GM13977 (cell line): ENCODE results near the gene SLC22A16.
"Not testable (repeated sequence)": the region's sequence is repeated elsewhere in the genome, so short reads cannot be mapped to it uniquely, and the experiment has no call there.

Experiments
- DNase-seq: peaks from one replicate; pipeline ENCODE4 v3.0.0; 2012; ENCODE audit warnings: low spot score
- CTCF ChIP-seq: IDR thresholded peaks from 2 replicates; pipeline ENCODE4 v1.5.1; 2012; ENCODE audit warnings: mild to moderate bottlenecking, control low read depth; ENCODE audit not compliant: insufficient read depth; ENCODE audit errors: extremely low read depth, missing control alignments
- in situ Hi-C: fragments of 300-500 bp; cut with MboI; formaldehyde crosslinking; loops from one replicate; pipeline ENCODE4 v1.12.0; 2022; ENCODE audit warnings: low sequenced_read_pairs, low pct_unique_long_range_greater_than_20kb, mixed read lengths, inconsistent platforms; ENCODE audit not compliant: unreplicated experiment

SLC22A16 gene

GRCh38 chr6:110520209-110520965, 44.0 kb upstream of the SLC22A16 start:
- no peak for DNase-seq
- no peak for TF ChIP-seq CTCF
- in situ Hi-C loops, result loop anchor here (10.0 to 25.0 kb wide), 2 partner anchors 474 to 692 kb away; no protein-coding TSS in a partner anchor

- no peak for TF ChIP-seq CTCF
- no peak for DNase-seq
- in situ Hi-C loops, result loop anchor here (25.0 kb wide), 1 partner anchor 695 kb away; no protein-coding TSS in a partner anchor
Measured at GRCh38 chr6:110517601-110518281, 41.3 kb upstream of the SLC22A16 start.

- TF ChIP-seq CTCF, result no peak
- in situ Hi-C loops, result loop anchor here (25.0 kb wide), 1 partner anchor 695 kb away; no protein-coding TSS in a partner anchor
- no peak for DNase-seq
Measured at GRCh38 chr6:110517034-110517433, 40.6 kb upstream of the SLC22A16 start.

GRCh38 chr6:110514818-110515217, 38.4 kb upstream of the SLC22A16 start:
- TF ChIP-seq CTCF, result no peak
- in situ Hi-C loops, result loop anchor here (25.0 kb wide), 1 partner anchor 697 kb away; no protein-coding TSS in a partner anchor
- no peak for DNase-seq

GRCh38 chr6:110512991-110513390, 36.6 kb upstream of the SLC22A16 start:
- TF ChIP-seq CTCF, result no peak
- in situ Hi-C loops, result loop anchor here (25.0 kb wide), 1 partner anchor 699 kb away; no protein-coding TSS in a partner anchor
- DNase-seq, result no peak

GRCh38 chr6:110512549-110512948, 36.1 kb upstream of the SLC22A16 start:
- DNase-seq, result not testable (repeated sequence)
- in situ Hi-C loops, result loop anchor here (25.0 kb wide), 1 partner anchor 700 kb away; no protein-coding TSS in a partner anchor

- TF ChIP-seq CTCF, result no peak
- in situ Hi-C loops, result loop anchor here (25.0 kb wide), 1 partner anchor 701 kb away; no protein-coding TSS in a partner anchor
Measured at GRCh38 chr6:110511401-110511800, 35.0 kb upstream of the SLC22A16 start.

More at GRCh38 chr6:110511401-110511800, 35.0 kb upstream of the SLC22A16 start:
- DNase-seq, result no peak
